SIG-M5 (cell line): ENCODE results near the gene TMEM108.
A peak's percentile ranks its signal among the peaks of the same experiment; 100 is the strongest.

Experiments used
- DNase-seq: peaks from one replicate; lab custom pipeline; 2025; lab: John Stamatoyannopoulos, UW

TMEM108 gene

GRCh38 chr3:133162670-133163305, 124.6 kb downstream of the TMEM108 start:
- DNase-seq: no peak

- no peak for DNase-seq
These were observed 129.3 kb downstream of the TMEM108 start for GRCh38 chr3:133167340-133168024.

GRCh38 chr3:133168025-133168401, 129.8 kb downstream of the TMEM108 start:
- no peak for DNase-seq

GRCh38 chr3:133169331-133170068, 131.3 kb downstream of the TMEM108 start:
- DNase-seq: no peak

- no peak for DNase-seq
These were observed 133.6 kb downstream of the TMEM108 start for GRCh38 chr3:133171831-133172230.

- no peak for DNase-seq
These were observed 143.4 kb downstream of the TMEM108 start for GRCh38 chr3:133181392-133182150.

- no peak for DNase-seq
These were observed 149.7 kb downstream of the TMEM108 start for GRCh38 chr3:133187870-133188379.

GRCh38 chr3:133188996-133189395, 150.8 kb downstream of the TMEM108 start:
- no peak for DNase-seq

GRCh38 chr3:133189893-133190292, 151.7 kb downstream of the TMEM108 start:
- no peak for DNase-seq

- DNase-seq: no peak
These were observed 153.6 kb downstream of the TMEM108 start for GRCh38 chr3:133191818-133192217.

- no peak for DNase-seq
These were observed 154.3 kb downstream of the TMEM108 start for GRCh38 chr3:133192363-133192945.

- no peak for DNase-seq
These were observed 154.8 kb downstream of the TMEM108 start for GRCh38 chr3:133192967-133193366.

GRCh38 chr3:133196527-133196926, 158.3 kb downstream of the TMEM108 start:
- no peak for DNase-seq

- no peak for DNase-seq
These were observed 159.4 kb downstream of the TMEM108 start for GRCh38 chr3:133197619-133198018.

GRCh38 chr3:133206921-133207320, 168.7 kb downstream of the TMEM108 start:
- DNase-seq: no peak

GRCh38 chr3:133208184-133208583, 170.0 kb downstream of the TMEM108 start:
- DNase-seq: no peak

GRCh38 chr3:133209871-133210550, 171.8 kb downstream of the TMEM108 start:
- peak; percentile 56 for DNase-seq

GRCh38 chr3:133210656-133211055, 172.5 kb downstream of the TMEM108 start:
- DNase-seq: no peak

GRCh38 chr3:133211449-133211848, 173.3 kb downstream of the TMEM108 start:
- DNase-seq: peak; percentile 87

- no peak for DNase-seq
These were observed 173.7 kb downstream of the TMEM108 start for GRCh38 chr3:133211856-133212255.

- DNase-seq: no peak
These were observed 175.7 kb downstream of the TMEM108 start for GRCh38 chr3:133213937-133214336.
